OCI-LY7 (cell line): Measurements from ENCODE around the gene NEURL2. TPM values are rescaled to one million over a fixed set of nuclear protein-coding genes. Genes with fewer than 3 reads are reported as not detected.

Experiments
- BruUV-seq: library from RNA; stranded (reverse); fragments of 400-500 nt; replicated peaks from 2 replicates; lab custom pipeline; 2021; lab: Mats Ljungman, UMichigan
- CTCF ChIA-PET: fragments of 300-600 bp; sonication (Branson Sonifier 250); formaldehyde crosslinking; loops from one replicate; lab custom pipeline; 2022; ENCODE audit warnings: antibody characterized with exemption; ENCODE audit not compliant: unreplicated experiment; lab: Charles Lee
- POLR2A ChIA-PET: fragments of 300-600 bp; sonication (Branson Sonifier 250); formaldehyde crosslinking; loops from one replicate; lab custom pipeline; 2022; ENCODE audit warnings: antibody characterized with exemption; lab: Charles Lee
- DNase-seq: peaks from one replicate; pipeline ENCODE4 v3.0.0-alpha.2; 2015; ENCODE audit warnings: low spot score
- H2AFZ ChIP-seq: fragments of 200-600 bp; sonication (generic), shearing (Covaris generic); 2 replicates; pipeline ENCODE4 v1.6.1; 2014; ENCODE audit warnings: mild to moderate bottlenecking, antibody characterized with exemption, low read length, moderate library complexity
- H3K27ac ChIP-seq: fragments of 200-600 bp; sonication (generic); 2 replicates; pipeline ENCODE4 v1.5.1; 2014; ENCODE audit warnings: mixed run types, low read depth, mild to moderate bottlenecking, moderate library complexity, low read length, inconsistent platforms; ENCODE audit not compliant: poor library complexity, severe bottlenecking
- H3K36me3 ChIP-seq: fragments of 200-600 bp; sonication (generic); 2 replicates; pipeline ENCODE4 v1.6.1; 2014; ENCODE audit warnings: mild to moderate bottlenecking, antibody characterized with exemption, low read length, moderate library complexity, mixed read lengths; ENCODE audit not compliant: insufficient read depth
- H3K4me1 ChIP-seq: fragments of 200-600 bp; sonication (generic); 2 replicates; pipeline ENCODE4 v1.5.1; 2014; ENCODE audit warnings: mild to moderate bottlenecking, low read length; ENCODE audit not compliant: insufficient read depth, poor library complexity, severe bottlenecking
- H3K4me2 ChIP-seq: fragments of 200-600 bp; sonication (generic); 2 replicates; pipeline ENCODE4 v1.6.1; 2014; ENCODE audit warnings: mild to moderate bottlenecking, low read length
- H3K4me3 ChIP-seq: fragments of 200-600 bp; sonication (generic); 2 replicates; pipeline ENCODE4 v1.5.1; 2014; ENCODE audit warnings: mild to moderate bottlenecking, low read depth, low read length; ENCODE audit not compliant: poor library complexity, severe bottlenecking
- H3K79me2 ChIP-seq: fragments of 200-600 bp; sonication (generic); 2 replicates; pipeline ENCODE4 v1.6.1; 2016; ENCODE audit warnings: low read depth, mild to moderate bottlenecking, low read length, moderate library complexity, mixed read lengths; ENCODE audit not compliant: insufficient read depth
- H3K9me2 ChIP-seq: fragments of 200-600 bp; sonication (generic); 2 replicates; pipeline ENCODE4 v1.6.1; 2016; ENCODE audit warnings: mild to moderate bottlenecking, low read length, mixed read lengths; ENCODE audit not compliant: insufficient read depth
- H3K9me3 ChIP-seq: fragments of 200-600 bp; sonication (generic); 2 replicates; pipeline ENCODE4 v1.6.1; 2014; ENCODE audit warnings: mild to moderate bottlenecking, mixed run types, low read length, mixed read lengths
- H4K20me1 ChIP-seq: fragments of 200-600 bp; sonication (generic); 2 replicates; pipeline ENCODE4 v1.6.1; 2014; ENCODE audit warnings: mild to moderate bottlenecking, antibody characterized with exemption, low read length, moderate library complexity, mixed read lengths; ENCODE audit not compliant: insufficient read depth
- EZH2phosphoT487 ChIP-seq: fragments of 200-600 bp; sonication (generic); IDR thresholded peaks from 2 replicates; pipeline ENCODE4 v1.6.1; 2018; ENCODE audit warnings: low read depth, borderline replicate concordance, mild to moderate bottlenecking, mixed run types, antibody characterized with exemption, low read length, moderate library complexity, mixed read lengths
- intact Hi-C: fragments of 100-400 bp; cut with micrococcal nuclease; formaldehyde crosslinking; loops from one replicate; pipeline ENCODE4 v1.10.0; 2022; ENCODE audit not compliant: unreplicated experiment
- total RNA-seq, 2 experiments: library from RNA; depleted of rRNA in 1 of 2; stranded (reverse); fragments of >200 nt in 1 of 2; shearing (Covaris generic) in 1 of 2; gene quantifications; 2 replicates each; pipeline ENCODE4 v1.2.3, GENCODE V29; 2014 to 2022
- TF ChIP-seq, protein P1 (sequence below): fragments of 200-600 bp; sonication (generic); conservative IDR thresholded peaks from 2 replicates; pipeline ENCODE4 v1.5.1; 2014; ENCODE audit warnings: mild to moderate bottlenecking, antibody characterized with exemption, low read length, moderate library complexity, mixed read lengths

Gene NEURL2
- total RNA-seq, 2 experiments from 2014 or later = 9.9 to 10.7 TPM

DNA sequence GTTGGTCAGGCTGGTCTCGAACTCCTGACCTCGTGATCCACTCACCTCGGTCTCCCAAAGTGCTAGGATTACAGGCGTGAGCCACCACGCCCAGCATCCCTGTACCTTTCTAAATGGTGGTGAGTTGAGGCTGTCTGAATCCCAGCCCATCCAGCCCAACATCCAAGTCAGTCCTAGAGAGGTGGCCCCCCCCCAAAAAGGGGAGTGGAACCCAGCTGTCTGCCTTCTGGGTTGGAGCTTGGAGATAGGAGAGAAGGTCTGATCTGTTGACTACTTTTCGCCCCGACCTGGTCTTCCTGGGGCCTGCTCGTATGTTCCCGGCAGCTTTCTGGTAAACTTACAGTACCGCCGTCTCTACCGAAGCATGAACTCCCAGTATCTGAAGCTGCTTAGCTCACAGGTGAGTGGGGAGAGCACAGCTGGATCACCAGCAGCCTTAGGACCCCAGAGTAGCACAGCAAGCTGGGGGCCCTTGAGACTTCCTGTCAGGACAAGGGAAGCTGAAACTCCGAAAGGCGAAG, 5.7 kb upstream of the NEURL2 start:
- CTCF ChIA-PET = no interaction called here
- BruUV-seq = no TSS peak

DNA sequence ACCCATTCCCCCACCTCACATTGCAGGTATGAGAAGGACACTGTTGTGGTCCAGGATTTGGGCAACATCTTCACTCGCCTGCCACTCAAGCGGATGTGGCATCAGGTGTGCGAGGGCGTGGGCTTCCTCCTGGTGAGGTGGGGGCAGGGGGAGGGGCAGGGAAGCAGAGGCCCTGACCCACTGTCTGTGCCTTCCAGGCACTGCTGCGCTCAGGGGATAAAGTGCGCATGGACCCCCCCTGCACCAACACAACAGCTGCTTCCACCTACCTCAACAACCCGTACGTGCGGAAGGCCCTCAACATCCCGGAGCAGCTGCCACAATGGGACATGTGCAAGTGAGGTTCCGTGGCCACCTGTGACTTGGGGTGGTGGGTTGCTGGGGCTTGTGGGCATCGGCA, 3.8 kb upstream of the NEURL2 start:
- H3K4me3 ChIP-seq = no peak overlapping the region
- no TSS peak for BruUV-seq
- no peak overlapping the region for H2AFZ ChIP-seq
- no peak overlapping the region for H3K4me2 ChIP-seq
- DNase-seq = no peak
- H3K4me1 ChIP-seq = peaks cover 15% of the 10 kb centered on the region
- no peaks in the 10 kb centered on the region for H3K9me3 ChIP-seq
- no peaks in the 10 kb centered on the region for H3K79me2 ChIP-seq
- intact Hi-C loops = no loop called here
- ChIA-PET POLR2A (interaction anchor here (0.6 to 1.2 kb wide), 2 partner anchors 38 to 65 kb away, joined by 3 to 5 read pairs; partner anchors contain the start of genes ACOT8 and ZSWIM3), CTCF (no interaction called here)
- no peaks in the 10 kb centered on the region for H4K20me1 ChIP-seq
- H3K9me2 ChIP-seq = no peaks in the 10 kb centered on the region
- H3K27ac ChIP-seq = no peak overlapping the region
- H3K36me3 ChIP-seq = peaks cover 4% of the 10 kb centered on the region
- TF ChIP-seq, protein P1, sequence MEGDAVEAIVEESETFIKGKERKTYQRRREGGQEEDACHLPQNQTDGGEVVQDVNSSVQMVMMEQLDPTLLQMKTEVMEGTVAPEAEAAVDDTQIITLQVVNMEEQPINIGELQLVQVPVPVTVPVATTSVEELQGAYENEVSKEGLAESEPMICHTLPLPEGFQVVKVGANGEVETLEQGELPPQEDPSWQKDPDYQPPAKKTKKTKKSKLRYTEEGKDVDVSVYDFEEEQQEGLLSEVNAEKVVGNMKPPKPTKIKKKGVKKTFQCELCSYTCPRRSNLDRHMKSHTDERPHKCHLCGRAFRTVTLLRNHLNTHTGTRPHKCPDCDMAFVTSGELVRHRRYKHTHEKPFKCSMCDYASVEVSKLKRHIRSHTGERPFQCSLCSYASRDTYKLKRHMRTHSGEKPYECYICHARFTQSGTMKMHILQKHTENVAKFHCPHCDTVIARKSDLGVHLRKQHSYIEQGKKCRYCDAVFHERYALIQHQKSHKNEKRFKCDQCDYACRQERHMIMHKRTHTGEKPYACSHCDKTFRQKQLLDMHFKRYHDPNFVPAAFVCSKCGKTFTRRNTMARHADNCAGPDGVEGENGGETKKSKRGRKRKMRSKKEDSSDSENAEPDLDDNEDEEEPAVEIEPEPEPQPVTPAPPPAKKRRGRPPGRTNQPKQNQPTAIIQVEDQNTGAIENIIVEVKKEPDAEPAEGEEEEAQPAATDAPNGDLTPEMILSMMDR = no peak
- no peak for TF ChIP-seq EZH2phosphoT487

More for the DNA sequence above, 5.7 kb upstream of the NEURL2 start:
- no peaks in the 10 kb centered on the region for H3K9me3 ChIP-seq
- H3K4me2 ChIP-seq = no peak overlapping the region
- DNase-seq = no peak
- peaks cover 7% of the 10 kb centered on the region for H3K4me1 ChIP-seq
- TF ChIP-seq EZH2phosphoT487 = no peak
- TF ChIP-seq, protein P1 = no peak
- H4K20me1 ChIP-seq = no peaks in the 10 kb centered on the region
- H2AFZ ChIP-seq = no peak overlapping the region
- no peaks in the 10 kb centered on the region for H3K79me2 ChIP-seq
- intact Hi-C loops = no loop called here
- H3K27ac ChIP-seq = no peak overlapping the region
- H3K4me3 ChIP-seq = no peak overlapping the region
- peaks cover 4% of the 10 kb centered on the region for H3K36me3 ChIP-seq
- POLR2A ChIA-PET = interaction anchor here (0.7 kb wide), 1 partner anchor 47 kb away, joined by 5 read pairs; no protein-coding TSS in a partner anchor
- no peaks in the 10 kb centered on the region for H3K9me2 ChIP-seq

DNA sequence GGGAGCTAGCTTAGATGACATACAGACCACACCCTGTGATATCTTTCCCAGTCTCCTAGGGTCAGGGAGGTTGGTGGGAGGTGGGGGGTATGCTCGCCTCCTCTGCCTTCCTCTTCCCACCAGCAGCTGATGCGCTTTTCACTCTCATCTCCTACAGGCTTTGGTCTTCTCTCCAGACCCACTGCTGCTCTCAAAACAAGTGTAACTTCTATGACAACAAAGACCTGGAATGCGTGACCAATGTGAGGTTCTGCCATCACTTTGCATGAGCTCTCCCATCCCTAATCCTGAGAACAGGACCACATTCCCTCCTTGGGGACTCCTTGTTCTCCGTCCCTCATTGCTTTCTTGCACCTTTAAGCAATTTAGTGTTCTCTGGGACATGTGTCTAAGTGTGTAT, 2.8 kb upstream of the NEURL2 start:
- CTCF ChIA-PET = no interaction called here
- BruUV-seq = no TSS peak
- intact Hi-C loops = no loop called here
- POLR2A ChIA-PET = interaction anchor here (1.2 kb wide), 1 partner anchor 37 kb away, joined by 3 read pairs; the partner anchor contains the start of genes ACOT8 and ZSWIM3
- no peak for DNase-seq
- H3K4me3 ChIP-seq = no peak overlapping the region
- H3K4me1 ChIP-seq = peaks cover 15% of the 10 kb centered on the region
- H3K9me3 ChIP-seq = no peaks in the 10 kb centered on the region
- no peaks in the 10 kb centered on the region for H4K20me1 ChIP-seq
- no peak overlapping the region for H2AFZ ChIP-seq
- H3K27ac ChIP-seq = no peak overlapping the region
- H3K9me2 ChIP-seq = no peaks in the 10 kb centered on the region
- TF ChIP-seq, protein P1 = no peak
- no peak for TF ChIP-seq EZH2phosphoT487
- H3K4me2 ChIP-seq = no peak overlapping the region
- no peaks in the 10 kb centered on the region for H3K79me2 ChIP-seq
- peaks cover 4% of the 10 kb centered on the region for H3K36me3 ChIP-seq
